HG02759 (cell line): ENCODE data around the gene IL5RA.

Experiments used
- ATAC-seq: cut with Tn5 transposase; IDR thresholded peaks from one replicate; pipeline ENCODE4 v1.9.1; 2021; ENCODE audit warnings: mild to moderate bottlenecking, moderate library complexity; ENCODE audit not compliant: unreplicated experiment

Gene IL5RA

GRCh38 chr3:3110299-3110630 lies at the start of gene IL5RA:
Gene IL5RA, minus strand, starts transcription at chr3:3110374. Its CDS starts 5,390 bp downstream, at chr3:3104984.
- peak; percentile 50 for ATAC-seq

- ATAC-seq = no peak
These were observed 47.3 kb upstream of the IL5RA start for GRCh38 chr3:3157484-3157883.

GRCh38 chr3:3154879-3155610 lies 44.9 kb upstream of the IL5RA start:
- no peak for ATAC-seq

GRCh38 chr3:3151513-3151912 lies 41.3 kb upstream of the IL5RA start:
- no peak for ATAC-seq

- no peak for ATAC-seq
These were observed 39.4 kb upstream of the IL5RA start for GRCh38 chr3:3149560-3149959.

- ATAC-seq = no peak
These were observed 35.7 kb upstream of the IL5RA start for GRCh38 chr3:3145831-3146230.

- ATAC-seq = no peak
These were observed 31.8 kb upstream of the IL5RA start for GRCh38 chr3:3141939-3142338.

GRCh38 chr3:3137526-3137925 lies 27.4 kb upstream of the IL5RA start:
- no peak for ATAC-seq

- ATAC-seq = no peak
These were observed 24.7 kb upstream of the IL5RA start for GRCh38 chr3:3134750-3135448.

GRCh38 chr3:3133500-3133899 lies 23.3 kb upstream of the IL5RA start:
- no peak for ATAC-seq

GRCh38 chr3:3129579-3129978 lies 19.4 kb upstream of the IL5RA start:
- ATAC-seq = no peak

- ATAC-seq = no peak
These were observed 17.3 kb upstream of the IL5RA start for GRCh38 chr3:3127432-3128010.

GRCh38 chr3:3126477-3127431 lies 16.6 kb upstream of the IL5RA start, which contains the start of gene TRNT1:
Gene TRNT1, plus strand, starts transcription at chr3:3126940. Its CDS starts 2,101 bp downstream, at chr3:3129041.
- peak; percentile 97 for ATAC-seq

- no peak for ATAC-seq
These were observed 15.8 kb upstream of the IL5RA start for GRCh38 chr3:3125977-3126376.

- ATAC-seq = peak; percentile 65
These were observed 9.2 kb upstream of the IL5RA start for GRCh38 chr3:3119393-3119851.

- ATAC-seq = no peak
These were observed 7.5 kb upstream of the IL5RA start for GRCh38 chr3:3117651-3118050.

GRCh38 chr3:3113042-3113709 lies 3.0 kb upstream of the IL5RA start:
- ATAC-seq = no peak

- no peak for ATAC-seq
These were observed 681 bp upstream of the IL5RA start for GRCh38 chr3:3110749-3111361.

GRCh38 chr3:3109407-3110298 lies 521 bp downstream of the IL5RA start:
- ATAC-seq = peak; percentile 67
